Stomach (tissue), 4 donors: Measurements from ENCODE around the gene NUDC.

Experiments
- POLR2A ChIP-seq, 4 donors: fragments of 450-650 bp; IDR thresholded peaks; one replicate each; pipeline ENCODE4 v1.6.1; 2016; ENCODE audit warnings: antibody characterized with exemption in 4 of 4, control low read depth in 2 of 4, mild to moderate bottlenecking in 1 of 4, moderate library complexity in 1 of 4
- POLR2AphosphoS5 ChIP-seq, 3 donors: sonication (generic); formaldehyde crosslinking; IDR thresholded peaks; one replicate each; pipeline ENCODE4 v1.6.1; 2016; ENCODE audit warnings: antibody characterized with exemption in 3 of 3
- TF ChIP-seq, protein P1 (sequence below), 7 experiments: fragments of 450-650 bp in 4 of 7; fragments of 200-600 bp in 3 of 7; sonication (generic) in 3 of 7; IDR thresholded peaks; one replicate each; pipeline ENCODE4 v1.5.1; 2016 to 2019; ENCODE audit warnings: antibody characterized with exemption in 7 of 7, control low read depth in 2 of 7, mild to moderate bottlenecking in 1 of 7

DNA sequence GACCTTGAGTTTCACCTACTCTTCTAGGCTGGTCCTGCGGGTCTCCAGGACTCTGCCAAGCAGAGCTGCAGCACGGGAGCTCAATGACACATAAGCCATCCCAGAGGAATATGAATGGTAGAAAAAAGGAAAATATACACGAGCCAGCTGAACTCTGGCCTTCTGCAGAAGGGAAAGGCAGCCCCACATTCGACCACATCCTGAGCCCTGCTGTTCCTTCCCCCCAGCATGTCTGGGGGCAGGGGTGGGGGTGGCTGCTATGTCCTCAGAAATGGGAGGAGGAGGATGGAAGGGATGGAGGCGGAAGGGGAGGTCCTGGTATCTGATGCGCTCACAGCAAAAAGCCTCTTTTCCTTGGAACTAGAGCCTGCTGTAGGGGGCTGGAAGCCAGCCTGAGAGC, 50.8 kb downstream of the NUDC start:
- TF ChIP-seq, protein P1, sequence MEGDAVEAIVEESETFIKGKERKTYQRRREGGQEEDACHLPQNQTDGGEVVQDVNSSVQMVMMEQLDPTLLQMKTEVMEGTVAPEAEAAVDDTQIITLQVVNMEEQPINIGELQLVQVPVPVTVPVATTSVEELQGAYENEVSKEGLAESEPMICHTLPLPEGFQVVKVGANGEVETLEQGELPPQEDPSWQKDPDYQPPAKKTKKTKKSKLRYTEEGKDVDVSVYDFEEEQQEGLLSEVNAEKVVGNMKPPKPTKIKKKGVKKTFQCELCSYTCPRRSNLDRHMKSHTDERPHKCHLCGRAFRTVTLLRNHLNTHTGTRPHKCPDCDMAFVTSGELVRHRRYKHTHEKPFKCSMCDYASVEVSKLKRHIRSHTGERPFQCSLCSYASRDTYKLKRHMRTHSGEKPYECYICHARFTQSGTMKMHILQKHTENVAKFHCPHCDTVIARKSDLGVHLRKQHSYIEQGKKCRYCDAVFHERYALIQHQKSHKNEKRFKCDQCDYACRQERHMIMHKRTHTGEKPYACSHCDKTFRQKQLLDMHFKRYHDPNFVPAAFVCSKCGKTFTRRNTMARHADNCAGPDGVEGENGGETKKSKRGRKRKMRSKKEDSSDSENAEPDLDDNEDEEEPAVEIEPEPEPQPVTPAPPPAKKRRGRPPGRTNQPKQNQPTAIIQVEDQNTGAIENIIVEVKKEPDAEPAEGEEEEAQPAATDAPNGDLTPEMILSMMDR (IDR thresholded peaks at IDR 0.05) = no peak
- TF ChIP-seq POLR2AphosphoS5 (IDR thresholded peaks at IDR 0.05) (no peak), POLR2A (IDR thresholded peaks at IDR 0.05) (no peak)
